ENCODE data around the gene FALEC.

DNA sequence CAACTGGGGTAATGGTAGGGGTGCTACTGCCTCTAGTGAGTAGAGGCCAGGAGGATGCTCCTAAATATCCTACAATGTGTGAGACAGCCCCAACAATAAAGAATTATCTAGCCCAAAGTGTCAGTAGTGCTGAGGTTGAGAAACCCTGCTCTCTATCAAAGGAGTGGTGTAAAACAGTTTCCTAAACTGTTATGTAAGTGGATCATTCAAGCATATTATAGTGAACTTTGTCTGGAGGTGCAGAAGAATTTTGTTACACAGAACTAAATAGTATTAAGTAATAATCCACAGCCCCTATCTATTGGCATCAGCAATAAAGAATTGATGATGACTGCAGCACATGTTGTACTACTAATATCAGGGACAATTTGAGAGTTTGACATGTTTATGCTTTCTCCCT is 48.6 kb upstream of the FALEC start:
- TF ChIP-seq, protein P1, sequence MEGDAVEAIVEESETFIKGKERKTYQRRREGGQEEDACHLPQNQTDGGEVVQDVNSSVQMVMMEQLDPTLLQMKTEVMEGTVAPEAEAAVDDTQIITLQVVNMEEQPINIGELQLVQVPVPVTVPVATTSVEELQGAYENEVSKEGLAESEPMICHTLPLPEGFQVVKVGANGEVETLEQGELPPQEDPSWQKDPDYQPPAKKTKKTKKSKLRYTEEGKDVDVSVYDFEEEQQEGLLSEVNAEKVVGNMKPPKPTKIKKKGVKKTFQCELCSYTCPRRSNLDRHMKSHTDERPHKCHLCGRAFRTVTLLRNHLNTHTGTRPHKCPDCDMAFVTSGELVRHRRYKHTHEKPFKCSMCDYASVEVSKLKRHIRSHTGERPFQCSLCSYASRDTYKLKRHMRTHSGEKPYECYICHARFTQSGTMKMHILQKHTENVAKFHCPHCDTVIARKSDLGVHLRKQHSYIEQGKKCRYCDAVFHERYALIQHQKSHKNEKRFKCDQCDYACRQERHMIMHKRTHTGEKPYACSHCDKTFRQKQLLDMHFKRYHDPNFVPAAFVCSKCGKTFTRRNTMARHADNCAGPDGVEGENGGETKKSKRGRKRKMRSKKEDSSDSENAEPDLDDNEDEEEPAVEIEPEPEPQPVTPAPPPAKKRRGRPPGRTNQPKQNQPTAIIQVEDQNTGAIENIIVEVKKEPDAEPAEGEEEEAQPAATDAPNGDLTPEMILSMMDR (IDR thresholded peaks at IDR 0.05) = no peak
- no peak for TF ChIP-seq TCF7L2 (IDR thresholded peaks at IDR 0.05; ENCODE audit: low read depth, low read length)
- TF ChIP-seq, protein P2, sequence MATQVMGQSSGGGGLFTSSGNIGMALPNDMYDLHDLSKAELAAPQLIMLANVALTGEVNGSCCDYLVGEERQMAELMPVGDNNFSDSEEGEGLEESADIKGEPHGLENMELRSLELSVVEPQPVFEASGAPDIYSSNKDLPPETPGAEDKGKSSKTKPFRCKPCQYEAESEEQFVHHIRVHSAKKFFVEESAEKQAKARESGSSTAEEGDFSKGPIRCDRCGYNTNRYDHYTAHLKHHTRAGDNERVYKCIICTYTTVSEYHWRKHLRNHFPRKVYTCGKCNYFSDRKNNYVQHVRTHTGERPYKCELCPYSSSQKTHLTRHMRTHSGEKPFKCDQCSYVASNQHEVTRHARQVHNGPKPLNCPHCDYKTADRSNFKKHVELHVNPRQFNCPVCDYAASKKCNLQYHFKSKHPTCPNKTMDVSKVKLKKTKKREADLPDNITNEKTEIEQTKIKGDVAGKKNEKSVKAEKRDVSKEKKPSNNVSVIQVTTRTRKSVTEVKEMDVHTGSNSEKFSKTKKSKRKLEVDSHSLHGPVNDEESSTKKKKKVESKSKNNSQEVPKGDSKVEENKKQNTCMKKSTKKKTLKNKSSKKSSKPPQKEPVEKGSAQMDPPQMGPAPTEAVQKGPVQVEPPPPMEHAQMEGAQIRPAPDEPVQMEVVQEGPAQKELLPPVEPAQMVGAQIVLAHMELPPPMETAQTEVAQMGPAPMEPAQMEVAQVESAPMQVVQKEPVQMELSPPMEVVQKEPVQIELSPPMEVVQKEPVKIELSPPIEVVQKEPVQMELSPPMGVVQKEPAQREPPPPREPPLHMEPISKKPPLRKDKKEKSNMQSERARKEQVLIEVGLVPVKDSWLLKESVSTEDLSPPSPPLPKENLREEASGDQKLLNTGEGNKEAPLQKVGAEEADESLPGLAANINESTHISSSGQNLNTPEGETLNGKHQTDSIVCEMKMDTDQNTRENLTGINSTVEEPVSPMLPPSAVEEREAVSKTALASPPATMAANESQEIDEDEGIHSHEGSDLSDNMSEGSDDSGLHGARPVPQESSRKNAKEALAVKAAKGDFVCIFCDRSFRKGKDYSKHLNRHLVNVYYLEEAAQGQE (IDR thresholded peaks at IDR 0.05; ENCODE audit: insufficient read depth in 1 of 2, low read depth in 2 of 2, low read length in 1 of 2) = no peak
